ENCODE data around the gene IGLON5. TPM values are rescaled to one million over a fixed set of nuclear protein-coding genes. Genes with fewer than 3 reads are reported as not detected.

Gene IGLON5
- total RNA-seq, 1 experiment from 2014 or later: not detected

- Histone ChIP-seq H3K4me1 (ENCODE audit: control insufficient read depth in 1 of 2, insufficient read depth in 2 of 2, low read length in 2 of 2) (peaks cover 0 to 37% of the 10 kb centered on the region in 2 experiments; a peak in 3 of 4 replicates), H2AFZ (ENCODE audit: low read depth, low read length, poor library complexity, severe bottlenecking) (no peak overlapping the region), H3K9me2 (ENCODE audit: insufficient read depth) (no peaks in the 10 kb centered on the region), H3K4me2 (ENCODE audit: low read length) (no peak overlapping the region), H3K27ac (ENCODE audit: low read depth, low read length) (no peak overlapping the region), H3K36me3 (ENCODE audit: control insufficient read depth in 1 of 2, insufficient read depth in 2 of 2, low read length in 2 of 2) (peaks cover 3 to 14% of the 10 kb centered on the region in 2 experiments; a peak in 3 of 4 replicates), H3K9ac (ENCODE audit: low read length) (no peak overlapping the region), H4K20me1 (ENCODE audit: insufficient read depth) (no peaks in the 10 kb centered on the region), H3K27me3 (ENCODE audit: insufficient read depth, low read length) (no peaks in the 10 kb centered on the region), H3K9me3 (ENCODE audit: control insufficient read depth in 1 of 2, insufficient read depth in 1 of 2, low read depth in 1 of 2, low read length in 2 of 2) (no peaks in the 10 kb centered on the region), H3K4me3 (replicated peaks in 1 of 2; ENCODE audit: low read depth in 1 of 2, low read length in 2 of 2) (no peak overlapping the region), H3K79me2 (ENCODE audit: insufficient read depth, low read length) (no peaks in the 10 kb centered on the region)
- intact Hi-C loops (cut with micrococcal nuclease): no loop called here
- no TSS peak for BruUV-seq (replicated peaks)
- ChIA-PET RAD21 (ENCODE audit: low non-redundant PET in 1 of 2, low total read pairs in 2 of 2, uncharacterized antibody in 2 of 2, unreplicated experiment in 2 of 2) (no interaction called here), POLR2A (no interaction called here), CTCF (no interaction called here)
- ATAC-seq (no peak), DNase-seq (ENCODE audit: low read depth, low spot score) (no peak)
- TF ChIP-seq CTCF (IDR thresholded peaks at IDR 0.05 in 2 of 3, conservative IDR thresholded peaks at IDR 0.05 in 1 of 3; ENCODE audit: borderline replicate concordance in 1 of 3, insufficient read depth in 1 of 3, low read depth in 2 of 3, low read length in 2 of 3) (peak in 1 of 3 experiments; percentile 23; a peak in 1 of 6 replicates), SIN3A (IDR thresholded peaks at IDR 0.05; ENCODE audit: low read depth) (no peak)
Measured at GRCh38 chr19:51346742-51347141, 35.3 kb downstream of the IGLON5 start.

- Histone ChIP-seq H2AFZ (ENCODE audit: low read depth, low read length, poor library complexity, severe bottlenecking) (no peak overlapping the region), H3K4me2 (ENCODE audit: low read length) (no peak overlapping the region), H3K79me2 (ENCODE audit: insufficient read depth, low read length) (no peaks in the 10 kb centered on the region), H3K9ac (ENCODE audit: low read length) (no peak overlapping the region), H4K20me1 (ENCODE audit: insufficient read depth) (no peaks in the 10 kb centered on the region), H3K4me3 (replicated peaks in 1 of 2; ENCODE audit: low read depth in 1 of 2, low read length in 2 of 2) (no peak overlapping the region), H3K36me3 (ENCODE audit: control insufficient read depth in 1 of 2, insufficient read depth in 2 of 2, low read length in 2 of 2) (peaks cover 3 to 14% of the 10 kb centered on the region in 2 experiments; a peak in 3 of 4 replicates), H3K9me3 (ENCODE audit: control insufficient read depth in 1 of 2, insufficient read depth in 1 of 2, low read depth in 1 of 2, low read length in 2 of 2) (no peaks in the 10 kb centered on the region), H3K9me2 (ENCODE audit: insufficient read depth) (no peaks in the 10 kb centered on the region), H3K4me1 (ENCODE audit: control insufficient read depth in 1 of 2, insufficient read depth in 2 of 2, low read length in 2 of 2) (peaks cover 0 to 32% of the 10 kb centered on the region in 2 experiments; a peak in 3 of 4 replicates), H3K27ac (ENCODE audit: low read depth, low read length) (no peak overlapping the region), H3K27me3 (ENCODE audit: insufficient read depth, low read length) (no peaks in the 10 kb centered on the region)
- TF ChIP-seq TCF7L2 (IDR thresholded peaks at IDR 0.05; ENCODE audit: borderline replicate concordance, extremely low read depth, insufficient read depth, insufficient read length): no peak
- TF ChIP-seq CTCF (IDR thresholded peaks at IDR 0.05 in 2 of 3, conservative IDR thresholded peaks at IDR 0.05 in 1 of 3; ENCODE audit: borderline replicate concordance in 1 of 3, insufficient read depth in 1 of 3, low read depth in 2 of 3, low read length in 2 of 3): no peak
- TF ChIP-seq SIN3A (IDR thresholded peaks at IDR 0.05; ENCODE audit: low read depth): no peak
- TF ChIP-seq SP1 (IDR thresholded peaks at IDR 0.05; ENCODE audit: low read depth): no peak
- no peak for TF ChIP-seq EGR1 (IDR thresholded peaks at IDR 0.05; ENCODE audit: low read depth)
- no peak for TF ChIP-seq CEBPB (IDR thresholded peaks at IDR 0.05; ENCODE audit: low read depth)
- TF ChIP-seq JUND (IDR thresholded peaks at IDR 0.05): no peak
- TF ChIP-seq ELF1 (IDR thresholded peaks at IDR 0.05; ENCODE audit: borderline replicate concordance, low read depth): no peak
- TF ChIP-seq ZFX (IDR thresholded peaks at IDR 0.05): no peak
- no peak for TF ChIP-seq FOSL1 (IDR thresholded peaks at IDR 0.05; ENCODE audit: low read depth)
- no peak for TF ChIP-seq EZH2phosphoT487 (IDR thresholded peaks at IDR 0.05; ENCODE audit: borderline replicate concordance)
- no peak for TF ChIP-seq RAD21 (IDR thresholded peaks at IDR 0.05; ENCODE audit: low read depth)
- POLR2A ChIA-PET: no interaction called here
- BruUV-seq (replicated peaks): no TSS peak
- ATAC-seq: no peak
- intact Hi-C loops (cut with micrococcal nuclease): no loop called here
- DNase-seq (ENCODE audit: low read depth, low spot score): no peak
- RAD21 ChIA-PET (ENCODE audit: low non-redundant PET in 1 of 2, low total read pairs in 2 of 2, uncharacterized antibody in 2 of 2, unreplicated experiment in 2 of 2): no interaction called here
- CTCF ChIA-PET: no interaction called here
Measured at GRCh38 chr19:51347209-51347928, 35.9 kb downstream of the IGLON5 start.
